GM18499 (cell line): ENCODE results near the gene OTOS.

Experiments
- ATAC-seq: cut with Tn5 transposase; IDR thresholded peaks from one replicate; pipeline ENCODE4 v1.9.1; 2021; ENCODE audit warnings: moderate number of reproducible peaks; ENCODE audit not compliant: insufficient read depth, unreplicated experiment

The OTOS gene

GRCh38 chr2:240155048-240155744 is 14.7 kb upstream of the OTOS start:
- no peak for ATAC-seq

- no peak for ATAC-seq
These were observed 14.1 kb upstream of the OTOS start for GRCh38 chr2:240154606-240155005.

GRCh38 chr2:240153418-240153817 is 13.0 kb upstream of the OTOS start:
- ATAC-seq: no peak

- ATAC-seq: no peak
These were observed 11.1 kb upstream of the OTOS start for GRCh38 chr2:240151477-240152031.

GRCh38 chr2:240149943-240150784 is 9.7 kb upstream of the OTOS start:
- no peak for ATAC-seq

GRCh38 chr2:240147911-240148587 is 7.6 kb upstream of the OTOS start:
- ATAC-seq: no peak

GRCh38 chr2:240147382-240147781 is 6.9 kb upstream of the OTOS start:
- no peak for ATAC-seq

- ATAC-seq: no peak
These were observed 6.3 kb upstream of the OTOS start for GRCh38 chr2:240146627-240147278.

- no peak for ATAC-seq
These were observed 5.7 kb upstream of the OTOS start for GRCh38 chr2:240146141-240146561.

- ATAC-seq: no peak
These were observed 5.0 kb upstream of the OTOS start for GRCh38 chr2:240145461-240145860.

- ATAC-seq: no peak
These were observed 4.3 kb upstream of the OTOS start for GRCh38 chr2:240144649-240145261.

GRCh38 chr2:240143801-240144648 is 3.6 kb upstream of the OTOS start:
- ATAC-seq: no peak

GRCh38 chr2:240143276-240143675 is 2.8 kb upstream of the OTOS start:
- ATAC-seq: no peak

GRCh38 chr2:240142859-240143258 is 2.4 kb upstream of the OTOS start:
- ATAC-seq: no peak

- no peak for ATAC-seq
These were observed 1.9 kb upstream of the OTOS start for GRCh38 chr2:240142256-240142775.

- no peak for ATAC-seq
These were observed 1.3 kb upstream of the OTOS start for GRCh38 chr2:240141736-240142135.

- no peak for ATAC-seq
These were observed 462 bp upstream of the OTOS start for GRCh38 chr2:240140920-240141319.

GRCh38 chr2:240139666-240140393 is 628 bp downstream of the OTOS start:
- ATAC-seq: no peak
